Urothelium cell line (cell line): Measurements from ENCODE around the gene KIRREL3.

ENCODE experiments used
- DNase-seq: peaks from one replicate; pipeline ENCODE4 v3.0.0; 2011; ENCODE audit warnings: low spot score, mixed read lengths
- FAIRE-seq: peaks from 2 replicates; lab custom pipeline; 2011; peaks lifted over from hg19 to GRCh38; lab: Jason Lieb, UNC

The KIRREL3 gene

DNA sequence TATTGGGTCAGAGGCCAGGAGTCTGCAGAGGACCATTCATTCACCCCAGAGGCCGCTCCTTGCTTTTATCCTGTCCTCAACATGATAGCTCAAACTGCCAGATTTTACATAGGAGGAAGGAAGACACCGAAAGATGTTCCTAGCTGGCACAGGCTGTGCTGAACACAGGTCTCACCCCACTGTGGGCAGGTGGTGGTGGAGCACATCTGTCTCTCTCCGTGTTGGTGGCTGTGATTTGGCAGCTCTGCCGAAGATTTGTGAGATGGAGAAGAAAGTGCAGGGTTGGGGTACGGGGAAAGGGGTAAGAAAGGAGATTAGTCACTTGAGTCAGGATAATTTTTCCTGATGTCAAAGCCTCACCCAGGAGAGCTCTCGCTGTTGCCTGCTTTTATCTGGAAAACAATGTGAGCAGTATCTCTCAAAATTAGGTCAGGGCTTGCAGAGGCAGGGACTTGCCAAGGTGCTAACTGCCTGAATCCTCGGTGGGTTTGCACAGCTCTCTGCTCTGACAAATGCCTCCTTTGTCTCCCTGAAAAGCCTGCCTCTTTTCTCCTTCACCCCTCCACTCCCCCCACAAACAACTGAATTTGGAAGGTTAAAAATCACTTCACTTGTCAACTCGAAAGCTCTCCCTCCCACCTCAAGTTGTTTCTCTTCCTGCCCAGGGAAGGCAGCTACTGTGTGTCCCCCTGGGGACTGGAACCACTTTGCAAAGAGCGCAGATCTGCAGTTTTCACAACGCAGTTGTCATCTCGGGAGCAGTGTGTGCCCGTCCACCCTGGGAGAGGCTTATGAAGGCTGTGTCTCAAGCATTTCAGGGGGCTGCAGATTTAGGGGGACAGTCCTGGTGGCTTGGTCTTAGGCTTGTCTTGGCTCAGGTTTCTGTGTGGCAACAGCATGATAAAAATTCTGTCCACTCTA lies 345.4 kb downstream of the KIRREL3 start:
- no peak for DNase-seq

GRCh38 chr11:126653040-126653439 lies 347.5 kb downstream of the KIRREL3 start:
- DNase-seq, result no peak
- no peak for FAIRE-seq

More for the DNA sequence above, 345.4 kb downstream of the KIRREL3 start:
- FAIRE-seq, result no peak

DNA sequence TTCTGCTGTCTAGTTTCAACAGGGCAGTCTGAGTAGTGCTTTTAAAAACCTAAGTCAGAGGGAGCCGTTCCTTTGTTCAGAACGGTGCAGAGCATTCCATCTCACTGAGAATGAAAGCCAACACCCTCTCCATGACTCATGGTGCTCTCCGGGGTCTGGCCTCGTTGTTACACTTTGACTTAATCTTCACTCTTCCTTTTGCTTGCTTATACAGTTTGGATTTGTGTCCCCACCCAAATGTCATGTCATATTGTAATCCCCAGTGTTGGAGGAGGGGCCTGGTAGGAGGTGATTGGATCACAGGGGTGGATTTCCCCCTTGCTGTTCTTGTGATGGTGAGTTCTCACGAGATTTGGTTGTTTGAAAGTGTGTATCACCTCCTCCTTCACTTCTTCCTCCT lies 352.8 kb downstream of the KIRREL3 start:
- DNase-seq (peak; percentile 68), FAIRE-seq (no peak)

- DNase-seq, result no peak
- no peak for FAIRE-seq
Observed at GRCh38 chr11:126646701-126647557, 353.6 kb downstream of the KIRREL3 start.

DNA sequence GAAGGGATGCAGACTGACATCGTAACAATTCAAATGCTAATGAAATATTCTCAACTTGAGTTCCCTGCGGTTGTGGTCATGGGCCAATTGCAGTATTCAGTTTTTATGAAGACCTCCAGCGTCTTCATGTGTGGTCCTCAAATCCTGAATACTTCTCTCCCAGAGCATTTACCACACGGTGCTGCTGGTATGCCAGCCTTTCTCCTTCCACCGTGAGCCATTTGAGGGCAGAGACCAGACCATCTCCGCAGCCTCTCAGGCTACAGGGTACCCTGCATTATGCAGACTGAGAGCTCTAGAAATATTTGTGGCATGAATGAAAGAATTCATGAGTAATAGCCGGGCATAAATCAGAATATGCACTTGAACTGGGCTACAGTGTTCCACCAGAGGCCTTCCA lies 355.4 kb downstream of the KIRREL3 start:
- peak; percentile 64 for DNase-seq

DNA sequence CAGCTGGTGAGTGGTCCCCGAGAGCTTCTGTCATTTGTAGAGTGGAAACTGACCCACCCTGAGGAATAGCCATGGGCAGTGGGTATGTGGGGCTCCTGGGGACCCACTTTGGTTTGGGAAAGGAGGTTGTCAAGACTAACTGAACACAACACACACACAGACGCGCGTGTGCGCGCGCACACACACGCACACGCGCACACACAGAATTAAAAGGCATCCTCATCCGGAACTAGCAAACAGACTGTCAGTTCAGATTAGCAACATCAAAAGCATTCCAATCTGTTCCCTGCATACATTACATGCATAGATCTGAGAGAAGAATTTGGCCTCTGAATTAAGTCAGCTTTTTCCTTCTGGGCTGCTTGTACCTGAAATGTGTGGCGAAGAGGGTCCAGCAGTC lies 360.4 kb downstream of the KIRREL3 start:
- FAIRE-seq, result no peak
- no peak for DNase-seq

More for the DNA sequence above, 355.4 kb downstream of the KIRREL3 start:
- FAIRE-seq, result no peak

DNA sequence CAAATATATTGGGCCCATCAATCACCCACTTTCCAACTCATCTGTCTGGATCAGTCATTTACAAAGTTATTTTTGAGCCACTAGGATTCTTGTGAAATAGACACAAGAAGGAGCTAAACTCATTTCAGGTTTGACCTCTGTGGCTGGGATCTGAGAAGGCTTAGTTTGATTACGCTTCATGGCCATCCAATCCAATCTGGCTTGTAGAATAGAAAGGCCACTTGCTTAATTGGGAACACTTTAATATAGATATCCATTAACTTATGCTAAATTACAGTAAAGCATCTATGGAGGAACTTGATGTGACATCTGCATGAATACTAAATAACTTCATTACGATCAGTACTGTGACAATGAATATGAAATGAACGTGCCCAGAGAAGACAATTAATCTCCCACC lies 360.9 kb downstream of the KIRREL3 start:
- DNase-seq, result no peak
- no peak for FAIRE-seq

- FAIRE-seq, result no peak
- no peak for DNase-seq
Observed at GRCh38 chr11:126638648-126639047, 361.9 kb downstream of the KIRREL3 start.

DNA sequence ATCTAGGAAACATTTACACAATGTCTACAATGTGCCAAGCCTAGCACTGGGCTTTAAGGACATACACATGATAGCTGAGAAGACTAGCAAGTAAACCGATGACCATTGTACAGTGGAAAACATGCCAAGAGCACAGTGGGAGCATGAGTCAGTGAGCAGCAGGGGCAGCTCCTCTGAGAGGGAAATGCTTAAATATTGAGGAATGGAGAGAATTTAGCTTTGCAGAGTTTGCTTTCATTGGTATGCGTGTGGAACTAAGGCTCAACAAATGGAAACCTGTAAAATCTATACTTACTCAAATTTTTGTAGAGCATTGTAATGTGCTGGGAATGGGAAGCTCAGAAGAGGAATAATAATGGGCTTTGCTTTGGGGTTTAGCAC lies 362.8 kb downstream of the KIRREL3 start:
- FAIRE-seq, result no peak
- peak; percentile 14 for DNase-seq

- FAIRE-seq (no peak), DNase-seq (peak; percentile 50)
Observed at GRCh38 chr11:126636911-126637794, 363.4 kb downstream of the KIRREL3 start.

GRCh38 chr11:126635511-126635910 lies 365.1 kb downstream of the KIRREL3 start:
- no peak for DNase-seq
- FAIRE-seq, result no peak

- FAIRE-seq, result no peak
Observed at GRCh38 chr11:126634963-126635362, 365.6 kb downstream of the KIRREL3 start.

GRCh38 chr11:126633330-126633729 lies 367.2 kb downstream of the KIRREL3 start:
- DNase-seq (no peak), FAIRE-seq (no peak)

More at GRCh38 chr11:126634963-126635362, 365.6 kb downstream of the KIRREL3 start:
- no peak for DNase-seq

DNA sequence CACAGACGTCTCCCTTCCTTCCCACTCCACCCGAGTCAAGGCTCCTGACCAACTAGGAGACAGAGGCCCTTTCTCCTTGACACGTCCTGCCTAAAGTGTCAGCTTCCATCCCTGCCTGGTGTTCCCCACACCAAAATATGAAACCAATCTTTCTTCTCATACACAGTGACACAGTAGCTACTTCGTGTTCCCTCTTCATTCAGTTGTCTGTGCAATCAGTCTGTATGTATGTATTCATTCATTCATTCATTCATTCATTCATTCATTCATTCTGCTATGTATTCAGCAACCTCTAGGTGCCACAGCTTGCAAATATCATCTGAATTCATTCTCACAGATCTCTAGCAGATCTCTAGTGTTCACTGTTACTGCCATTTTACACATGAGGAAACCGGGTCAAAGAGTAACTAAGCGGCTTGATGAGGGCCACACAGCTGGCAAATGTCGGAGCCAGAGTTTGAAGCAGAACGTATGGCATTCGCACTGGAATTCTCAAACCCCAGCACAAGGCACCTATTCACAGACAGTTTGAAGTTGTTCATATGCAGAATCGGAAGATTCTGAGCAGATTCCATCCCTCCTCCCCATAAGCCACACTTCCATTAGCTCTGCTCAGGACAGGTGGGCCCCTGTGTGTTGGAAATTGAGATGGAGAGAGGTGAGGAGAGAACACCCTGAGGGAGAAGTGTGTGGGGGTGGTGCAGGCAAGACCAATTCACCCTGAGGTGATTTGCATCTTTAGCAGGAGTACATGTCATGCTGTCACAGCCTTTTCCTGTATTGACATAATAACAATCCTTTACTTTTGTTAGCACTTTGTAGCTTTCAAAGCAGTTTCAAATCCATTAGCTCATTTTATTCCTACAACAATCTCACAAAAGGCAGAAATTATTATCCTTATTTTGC lies 369.4 kb downstream of the KIRREL3 start:
- FAIRE-seq (no peak), DNase-seq (no peak)

GRCh38 chr11:126630488-126630887 lies 370.1 kb downstream of the KIRREL3 start:
- DNase-seq, result no peak
- FAIRE-seq, result no peak

GRCh38 chr11:126628790-126629621 lies 371.6 kb downstream of the KIRREL3 start:
- DNase-seq (no peak), FAIRE-seq (no peak)

DNA sequence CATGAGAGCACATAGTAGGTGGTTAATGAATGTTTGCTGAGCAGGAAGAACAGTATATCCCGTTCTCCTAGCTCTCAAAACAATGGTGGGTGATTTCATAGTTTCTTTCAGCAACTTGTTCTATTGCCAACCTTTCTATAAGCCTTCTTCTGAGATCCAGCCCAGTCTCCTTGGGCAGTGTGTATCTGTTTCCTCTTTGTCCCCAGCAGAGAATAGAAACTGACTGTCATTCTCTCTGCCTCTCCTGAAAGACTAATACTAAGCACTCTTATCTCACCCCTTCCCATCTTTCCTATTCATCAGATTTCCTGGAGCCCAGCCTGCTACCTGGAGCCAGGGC lies 372.1 kb downstream of the KIRREL3 start:
- FAIRE-seq (no peak), DNase-seq (no peak)

- FAIRE-seq, result no peak
- DNase-seq, result no peak
Observed at GRCh38 chr11:126627421-126627820, 373.1 kb downstream of the KIRREL3 start.

GRCh38 chr11:126624506-126624905 lies 376.1 kb downstream of the KIRREL3 start:
- FAIRE-seq (no peak), DNase-seq (no peak)
